ENCODE data around the gene YIF1A. TPM values are rescaled to one million over a fixed set of nuclear protein-coding genes. Genes with fewer than 3 reads are reported as not detected.

Gene YIF1A
- polyA plus RNA-seq (2014; cell fraction: cytosol; rRNA removed): 115 and 153 TPM in 2 replicates
- polyA plus RNA-seq (2014; cell fraction: nucleus; rRNA removed): 114 and 115 TPM in 2 replicates

- peak; percentile 100 for DNase-seq (ENCODE audit: low spot score)
Observed at GRCh38 chr11:66288671-66289547, at the start of gene YIF1A. Gene YIF1A, minus strand, starts transcription at chr11:66289143. Its CDS starts 158 bp downstream, at chr11:66288985.

- no peak for DNase-seq (ENCODE audit: low spot score)
Observed at GRCh38 chr11:66337103-66337899, 48.4 kb upstream of the YIF1A start.

GRCh38 chr11:66336234-66337102, 47.5 kb upstream of the YIF1A start, which contains the start of gene RIN1:
Gene RIN1, minus strand, starts transcription at chr11:66336434. Its CDS starts 32 bp downstream, at chr11:66336402.
- DNase-seq (ENCODE audit: low spot score): peak; percentile 62

- DNase-seq (ENCODE audit: low spot score): no peak
Observed at GRCh38 chr11:66335531-66336233, 46.7 kb upstream of the YIF1A start.

- no peak for DNase-seq (ENCODE audit: low spot score)
Observed at GRCh38 chr11:66334605-66335442, 45.9 kb upstream of the YIF1A start.

GRCh38 chr11:66333896-66334604, 45.1 kb upstream of the YIF1A start:
- DNase-seq (ENCODE audit: low spot score): no peak

- no peak for DNase-seq (ENCODE audit: low spot score)
Observed at GRCh38 chr11:66333220-66333877, 44.4 kb upstream of the YIF1A start.

- no peak for DNase-seq (ENCODE audit: low spot score)
Observed at GRCh38 chr11:66332371-66333219, 43.7 kb upstream of the YIF1A start.

GRCh38 chr11:66331542-66332370, 42.8 kb upstream of the YIF1A start:
- DNase-seq (ENCODE audit: low spot score): no peak

- DNase-seq (ENCODE audit: low spot score): peak; percentile 55
Observed at GRCh38 chr11:66330931-66331330, 42.0 kb upstream of the YIF1A start.

GRCh38 chr11:66329165-66329673, 40.3 kb upstream of the YIF1A start:
- DNase-seq (ENCODE audit: low spot score): no peak

- peak; percentile 85 for DNase-seq (ENCODE audit: low spot score)
Observed at GRCh38 chr11:66328302-66329144, 39.6 kb upstream of the YIF1A start.

- DNase-seq (ENCODE audit: low spot score): no peak
Observed at GRCh38 chr11:66328031-66328301, 39.0 kb upstream of the YIF1A start.

GRCh38 chr11:66327171-66328030, 38.5 kb upstream of the YIF1A start:
- no peak for DNase-seq (ENCODE audit: low spot score)
